GM19455 (cell line): Measurements from ENCODE around the gene JMJD7.

Experiments
- ATAC-seq: cut with Tn5 transposase; IDR thresholded peaks from one replicate; pipeline ENCODE4 v1.9.1; 2021; ENCODE audit not compliant: unreplicated experiment

The JMJD7 gene

DNA sequence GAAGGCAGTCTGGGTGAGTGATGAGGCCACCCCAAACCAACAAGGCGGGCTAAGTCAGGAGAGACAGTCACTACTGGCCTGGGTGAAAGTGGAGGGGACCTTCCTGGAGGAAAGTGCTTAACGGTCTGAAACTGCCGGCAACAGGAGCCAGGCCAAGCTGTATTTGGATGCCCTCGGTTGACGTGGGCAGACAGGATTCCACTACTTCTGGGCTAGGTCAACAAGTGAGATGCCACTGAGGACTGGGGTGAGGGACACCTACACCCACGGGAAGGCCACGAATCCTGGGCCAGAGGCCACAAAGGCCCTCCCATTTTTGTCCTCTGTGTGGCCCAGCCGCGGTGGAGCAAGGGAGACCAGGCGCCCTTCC is 53.6 kb downstream of the JMJD7 start:
- no peak for ATAC-seq

DNA sequence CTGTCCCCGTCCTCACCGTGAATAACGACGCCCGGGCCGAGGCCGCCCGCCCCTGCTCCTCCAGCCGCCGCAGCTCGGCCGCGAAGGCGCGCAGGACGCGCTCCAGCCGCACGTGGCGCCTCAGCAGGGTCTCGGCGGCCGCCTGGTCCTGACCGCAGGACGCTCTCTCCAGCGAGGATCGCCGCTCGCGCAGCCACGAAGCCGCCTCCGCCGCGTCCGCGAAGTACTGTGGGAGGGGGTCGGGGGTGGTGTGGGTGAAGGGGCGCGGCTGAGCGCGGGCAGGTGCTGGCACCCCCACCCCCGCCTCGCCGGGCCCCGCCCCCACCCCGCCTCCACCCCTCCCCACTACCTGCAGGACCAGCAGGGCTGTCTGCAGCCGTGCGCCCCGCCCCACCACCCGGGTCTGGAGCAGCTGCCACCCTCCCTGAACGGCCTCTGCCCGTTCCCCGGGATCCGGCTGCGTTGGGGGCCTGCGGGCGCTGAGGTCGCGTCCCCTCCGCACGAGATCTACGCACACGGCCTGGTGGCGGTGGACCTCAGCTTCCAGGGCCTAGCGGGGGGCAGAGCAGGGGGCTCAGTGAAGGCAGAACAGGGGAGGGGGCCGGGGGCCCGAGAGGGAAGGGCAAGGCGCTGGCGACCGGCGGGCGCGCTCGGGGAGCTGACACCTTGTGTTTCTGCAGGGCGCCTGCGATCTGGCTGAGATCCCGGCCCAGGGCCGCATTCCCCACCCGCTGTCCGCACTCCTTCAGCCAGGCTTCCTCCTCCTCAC is 54.2 kb downstream of the JMJD7 start:
- ATAC-seq, result no peak

DNA sequence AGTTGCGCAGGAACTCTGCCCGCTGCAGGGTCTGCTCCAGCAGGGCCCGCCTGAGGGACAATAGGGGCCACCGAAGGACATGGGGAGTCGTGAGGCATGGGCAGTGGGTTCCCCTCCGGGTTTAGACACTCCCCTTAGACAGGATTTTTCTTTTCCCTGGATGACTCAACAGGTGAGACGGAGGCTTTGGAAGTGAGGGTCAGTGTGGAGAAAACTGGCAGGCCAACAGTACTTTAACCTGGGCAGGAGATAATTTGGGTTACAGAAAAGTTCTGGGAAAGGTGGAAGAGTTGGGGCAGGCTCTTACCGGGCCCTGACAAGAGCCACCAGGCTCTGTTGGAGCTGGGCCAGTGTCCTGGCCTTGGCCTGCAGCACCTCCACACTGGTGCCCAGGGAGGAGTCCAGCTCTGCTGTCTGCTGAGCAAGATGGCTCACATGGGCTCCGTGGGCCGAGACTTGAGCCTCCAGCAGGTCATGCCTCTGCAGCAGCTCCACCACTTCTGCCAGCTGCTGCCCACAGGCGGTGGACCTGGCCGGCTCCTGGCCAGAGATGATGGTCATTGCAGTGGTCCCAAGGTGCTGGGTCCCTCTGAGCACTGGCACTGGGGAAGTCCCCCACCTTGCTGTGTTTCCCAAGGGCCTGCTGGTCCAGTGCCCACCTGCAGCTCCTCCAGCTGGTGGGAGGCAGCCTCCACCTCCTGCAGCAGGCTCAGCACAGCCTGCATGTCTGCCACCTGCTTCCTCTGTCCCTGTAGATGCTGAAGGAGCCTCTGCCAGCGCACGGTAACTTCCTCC is 55.0 kb downstream of the JMJD7 start:
- ATAC-seq, result no peak

DNA sequence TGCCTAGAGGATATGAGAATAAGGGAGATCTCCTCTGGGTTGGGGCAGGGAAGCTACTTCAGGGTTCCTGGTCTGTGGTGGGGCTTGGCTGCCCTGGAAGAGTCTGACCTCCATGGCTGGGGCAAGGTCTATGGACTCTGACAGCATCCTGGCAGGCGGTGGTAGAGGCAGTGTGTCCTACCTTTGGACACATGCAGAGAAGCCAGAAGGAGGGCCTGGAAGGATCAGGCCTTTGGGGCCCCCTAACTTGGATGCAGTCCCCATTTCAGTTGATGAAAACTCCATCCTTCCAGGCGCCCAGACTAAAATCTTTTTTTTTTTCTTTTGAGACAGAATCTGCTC is 55.6 kb downstream of the JMJD7 start:
- no peak for ATAC-seq

DNA sequence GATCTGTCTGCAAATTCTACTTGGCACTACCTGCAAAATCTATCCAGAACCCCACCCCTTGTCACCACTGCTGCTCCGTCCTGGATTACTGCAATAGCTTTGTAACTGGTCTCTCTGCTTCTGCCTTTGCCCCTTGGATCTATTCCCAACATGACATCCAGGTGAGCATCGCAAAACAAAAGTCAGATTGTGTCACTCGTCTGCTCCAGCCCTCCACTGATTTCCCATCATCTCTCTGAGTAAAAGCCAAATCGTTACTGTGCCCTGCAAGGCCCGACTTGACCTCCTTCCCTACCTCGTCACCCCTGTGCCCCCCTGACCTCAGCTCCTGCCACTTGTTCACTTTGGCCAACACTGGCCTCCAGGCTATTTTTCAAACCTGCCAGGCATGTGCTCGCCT is 56.6 kb downstream of the JMJD7 start:
- ATAC-seq, result no peak

DNA sequence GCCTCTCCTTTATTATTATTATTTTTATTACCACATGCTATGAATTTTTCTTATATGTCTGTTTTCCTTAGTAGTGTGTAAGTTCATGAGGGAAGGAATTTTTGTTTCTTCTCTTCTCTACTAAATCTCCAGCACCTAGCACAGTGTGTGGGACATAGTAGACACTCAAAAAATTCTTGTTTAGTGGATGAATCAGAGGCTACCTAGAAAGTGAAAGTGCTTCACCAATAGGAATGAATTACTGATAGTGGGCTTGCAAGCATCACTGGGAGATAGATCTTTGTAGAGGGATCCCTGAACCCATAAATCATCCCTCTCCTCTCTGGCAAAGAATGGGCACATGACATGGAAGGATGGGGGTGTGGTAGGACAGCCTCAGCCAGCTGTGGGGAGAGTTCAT is 57.4 kb downstream of the JMJD7 start:
- ATAC-seq, result no peak

DNA sequence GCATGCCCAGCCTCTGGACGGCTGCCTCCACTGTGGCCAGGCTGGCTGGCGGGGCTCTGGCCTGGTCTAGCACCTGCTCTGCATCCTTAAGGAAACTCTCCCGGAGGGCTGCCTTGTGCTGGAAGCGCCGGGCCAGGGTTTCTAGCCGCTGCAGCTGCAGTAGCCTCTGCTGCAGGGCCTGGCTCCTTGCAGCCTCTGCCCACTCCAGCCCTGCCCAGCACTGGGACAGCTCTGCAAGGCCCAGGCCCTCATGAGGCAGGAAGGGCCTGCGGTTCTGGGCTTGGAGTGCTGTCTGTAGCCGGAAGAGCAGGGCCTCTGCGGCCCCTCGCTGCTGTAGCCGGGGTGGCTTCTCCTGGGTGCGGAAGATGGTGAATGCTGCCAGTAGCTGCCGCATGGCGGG is 57.9 kb downstream of the JMJD7 start:
- no peak for ATAC-seq

DNA sequence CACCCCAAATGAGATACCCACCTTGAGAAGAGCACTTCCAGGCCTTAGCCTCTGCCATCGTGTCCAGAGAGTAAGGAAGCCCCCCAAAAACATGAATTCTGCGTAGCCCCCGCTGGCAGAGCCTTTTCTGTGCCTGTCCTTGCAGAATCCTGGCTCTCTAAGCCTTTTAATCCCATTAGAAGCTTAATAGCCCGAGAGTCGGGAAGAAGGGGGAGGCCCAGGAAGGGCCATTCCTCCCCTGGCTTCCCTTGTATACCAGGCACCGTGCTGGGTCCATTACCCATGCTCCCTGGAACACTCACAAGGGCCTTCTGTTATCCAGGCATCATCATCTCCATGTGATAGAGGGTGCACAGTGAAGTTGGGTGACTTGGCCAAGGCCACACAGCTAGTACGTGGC is 58.8 kb downstream of the JMJD7 start:
- no peak for ATAC-seq

DNA sequence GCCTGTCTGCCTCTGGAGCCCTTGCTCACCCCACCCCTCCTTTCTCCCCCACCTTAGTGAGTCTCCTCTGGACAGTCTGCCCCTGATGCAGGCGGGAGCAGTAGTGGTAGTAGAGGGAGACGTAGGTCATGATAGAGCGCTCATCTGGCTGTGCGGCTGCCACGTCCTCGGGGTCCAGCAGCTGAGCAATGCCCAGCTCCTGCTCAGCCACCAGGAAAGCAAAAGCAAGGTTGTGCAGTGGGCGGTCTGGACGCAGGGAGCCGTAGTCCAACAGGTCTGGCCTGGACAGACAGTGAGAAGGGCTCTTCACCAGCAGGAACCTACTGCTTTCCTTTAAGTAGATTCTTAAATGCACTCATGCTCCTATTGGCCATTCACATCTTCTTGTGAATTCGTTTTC is 59.3 kb downstream of the JMJD7 start:
- ATAC-seq, result no peak
